ENCODE measurements around the gene SMTNL2. TPM values are rescaled to one million over a fixed set of nuclear protein-coding genes. Genes with fewer than 3 reads are reported as not detected.

The SMTNL2 gene
- total and polyA plus RNA-seq, 9 of the 15 experiments (the other 6 are each of a cell fraction or from before 2014, with no cell fraction given): not detected

GRCh38 chr17:4572131-4572530, 12.2 kb upstream of the SMTNL2 start:
- Histone ChIP-seq H3K4me3 (no peak overlapping the region), H3K9me1 (ENCODE audit: control insufficient read depth, insufficient read depth, low read length) (no peaks in the 10 kb centered on the region), H2AFZ (ENCODE audit: low read depth, low read length) (no peak overlapping the region), H4K20me1 (replicated peaks; ENCODE audit: control insufficient read depth, insufficient read depth, low read length) (no peaks in the 10 kb centered on the region), H3K4me2 (ENCODE audit: insufficient read depth, low read length) (no peak overlapping the region), H3K9ac (ENCODE audit: insufficient read depth in 1 of 2, low read depth in 2 of 2, low read length in 2 of 2) (no peak overlapping the region), H3K27ac (ENCODE audit: extremely low read depth, low read depth, low read length) (no peak overlapping the region), H3K27me3 (ENCODE audit: control insufficient read depth in 2 of 2, insufficient read depth in 2 of 2, low read length in 2 of 2) (peaks cover 12 to 42% of the 10 kb centered on the region in 2 experiments), H3K36me3 (ENCODE audit: control insufficient read depth, insufficient read depth, low read length) (no peaks in the 10 kb centered on the region), H3K9me3 (replicated peaks; ENCODE audit: control insufficient read depth, insufficient read depth, low read depth, low read length) (no peaks in the 10 kb centered on the region), H3K4me1 (replicated peaks in 1 of 2; ENCODE audit: control insufficient read depth in 2 of 2, insufficient read depth in 2 of 2, low read length in 2 of 2) (peaks cover 0 to 12% of the 10 kb centered on the region in 2 experiments; a peak in 2 of 5 replicates), H3K79me2 (ENCODE audit: control insufficient read depth, insufficient read depth, low read length) (no peaks in the 10 kb centered on the region)
- ChIA-PET POLR2A (no interaction called here), CTCF (ENCODE audit: low intra/inter-chr PET ratio) (no interaction called here)
- intact Hi-C loops (cut with micrococcal nuclease): no loop called here
- BruUV-seq (replicated peaks): no TSS peak
- DNase-seq (ENCODE audit: extremely low read depth in 1 of 4, low spot score in 3 of 4) (no peak), FAIRE-seq (peak; percentile 40), ATAC-seq (no peak)
- WGBS (ENCODE audit: insufficient coverage, low coverage, missing lambda C conversion rate): 2% methylated on average over 8 of the region's 9 CpGs
- in situ Hi-C loops (cut with MboI): no loop called here
- no peak for TF ChIP-seq FIP1L1 (IDR thresholded peaks at IDR 0.05; ENCODE audit: low read depth, low read length, poor library complexity, severe bottlenecking)
- no peak for TF ChIP-seq TCF15 (CRISPR knock-in tag; IDR thresholded peaks at IDR 0.05)
- no peak for TF ChIP-seq E2F5 (CRISPR knock-in tag; IDR thresholded peaks at IDR 0.05)
- TF ChIP-seq MAFF (IDR thresholded peaks at IDR 0.05; ENCODE audit: low read length): no peak
- TF ChIP-seq ZNF445 (CRISPR knock-in tag; IDR thresholded peaks at IDR 0.05; ENCODE audit: low read depth): no peak
- TF ChIP-seq NCOR1 (IDR thresholded peaks at IDR 0.05): no peak
- TF ChIP-seq ZFP91 (CRISPR knock-in tag; IDR thresholded peaks at IDR 0.05): no peak
- TF ChIP-seq CTCF (IDR thresholded peaks at IDR 0.05 in 2 of 3, conservative IDR thresholded peaks at IDR 0.05 in 1 of 3; ENCODE audit: insufficient read depth in 2 of 3, low read depth in 1 of 3, low read length in 3 of 3): no peak
- TF ChIP-seq JUND (IDR thresholded peaks at IDR 0.05; ENCODE audit: borderline replicate concordance, low read depth, low read length): no peak
- no peak for TF ChIP-seq JUND (tag; IDR thresholded peaks at IDR 0.05; ENCODE audit: borderline replicate concordance, low read depth, low read length)
- TF ChIP-seq ESRRA (IDR thresholded peaks at IDR 0.05; ENCODE audit: borderline replicate concordance, low read depth): no peak
- no peak for TF ChIP-seq ILK (tag; IDR thresholded peaks at IDR 0.05; ENCODE audit: borderline replicate concordance, low read depth)
- no peak for TF ChIP-seq STAT5B (CRISPR knock-in tag; IDR thresholded peaks at IDR 0.05)
- TF ChIP-seq, protein P1, sequence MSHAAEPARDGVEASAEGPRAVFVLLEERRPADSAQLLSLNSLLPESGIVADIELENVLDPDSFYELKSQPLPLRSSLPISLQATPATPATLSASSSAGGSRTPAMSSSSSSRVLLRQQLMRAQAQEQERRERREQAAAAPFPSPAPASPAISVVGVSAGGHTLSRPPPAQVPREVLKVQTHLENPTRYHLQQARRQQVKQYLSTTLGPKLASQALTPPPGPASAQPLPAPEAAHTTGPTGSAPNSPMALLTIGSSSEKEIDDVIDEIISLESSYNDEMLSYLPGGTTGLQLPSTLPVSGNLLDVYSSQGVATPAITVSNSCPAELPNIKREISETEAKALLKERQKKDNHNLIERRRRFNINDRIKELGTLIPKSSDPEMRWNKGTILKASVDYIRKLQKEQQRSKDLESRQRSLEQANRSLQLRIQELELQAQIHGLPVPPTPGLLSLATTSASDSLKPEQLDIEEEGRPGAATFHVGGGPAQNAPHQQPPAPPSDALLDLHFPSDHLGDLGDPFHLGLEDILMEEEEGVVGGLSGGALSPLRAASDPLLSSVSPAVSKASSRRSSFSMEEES (CRISPR knock-in tag; IDR thresholded peaks at IDR 0.05): no peak
- TF ChIP-seq ZNF184 (CRISPR knock-in tag; IDR thresholded peaks at IDR 0.05): no peak
